ENCODE data around the gene SLC4A11. TPM values are rescaled to one million over a fixed set of nuclear protein-coding genes. Genes with fewer than 3 reads are reported as not detected.

SLC4A11 gene
- total RNA-seq, 6 donors from 2014 or later, result 2.6 to 14.9 (median 5.2) TPM

GRCh38 chr20:3243718-3244358 lies 4.8 kb upstream of the SLC4A11 start:
- Histone ChIP-seq H3K36me3 (no peaks in the 10 kb centered on the region), H3K9me3 (no peaks in the 10 kb centered on the region), H3K27ac (no peak overlapping the region), H3K4me3 (no peak overlapping the region), H3K4me1 (peaks cover 14 to 26% (median 18%) of the 10 kb centered on the region in 4 donors), H3K27me3 (peaks cover 0 to 18% (median 10%) of the 10 kb centered on the region in 4 donors)
- WGBS, 2 donors, result 76 to 78% methylated on average over 11 of the region's 11 CpGs
- no peak for DNase-seq
- no peak for ATAC-seq (ENCODE audit: low FRiP score in 2 of 2)
- TF ChIP-seq EP300 (IDR thresholded peaks at IDR 0.05) (no peak), POLR2AphosphoS5 (IDR thresholded peaks at IDR 0.05) (no peak), POLR2A (IDR thresholded peaks at IDR 0.05) (no peak)
- TF ChIP-seq, protein P1, sequence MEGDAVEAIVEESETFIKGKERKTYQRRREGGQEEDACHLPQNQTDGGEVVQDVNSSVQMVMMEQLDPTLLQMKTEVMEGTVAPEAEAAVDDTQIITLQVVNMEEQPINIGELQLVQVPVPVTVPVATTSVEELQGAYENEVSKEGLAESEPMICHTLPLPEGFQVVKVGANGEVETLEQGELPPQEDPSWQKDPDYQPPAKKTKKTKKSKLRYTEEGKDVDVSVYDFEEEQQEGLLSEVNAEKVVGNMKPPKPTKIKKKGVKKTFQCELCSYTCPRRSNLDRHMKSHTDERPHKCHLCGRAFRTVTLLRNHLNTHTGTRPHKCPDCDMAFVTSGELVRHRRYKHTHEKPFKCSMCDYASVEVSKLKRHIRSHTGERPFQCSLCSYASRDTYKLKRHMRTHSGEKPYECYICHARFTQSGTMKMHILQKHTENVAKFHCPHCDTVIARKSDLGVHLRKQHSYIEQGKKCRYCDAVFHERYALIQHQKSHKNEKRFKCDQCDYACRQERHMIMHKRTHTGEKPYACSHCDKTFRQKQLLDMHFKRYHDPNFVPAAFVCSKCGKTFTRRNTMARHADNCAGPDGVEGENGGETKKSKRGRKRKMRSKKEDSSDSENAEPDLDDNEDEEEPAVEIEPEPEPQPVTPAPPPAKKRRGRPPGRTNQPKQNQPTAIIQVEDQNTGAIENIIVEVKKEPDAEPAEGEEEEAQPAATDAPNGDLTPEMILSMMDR (IDR thresholded peaks at IDR 0.05), result no peak

DNA sequence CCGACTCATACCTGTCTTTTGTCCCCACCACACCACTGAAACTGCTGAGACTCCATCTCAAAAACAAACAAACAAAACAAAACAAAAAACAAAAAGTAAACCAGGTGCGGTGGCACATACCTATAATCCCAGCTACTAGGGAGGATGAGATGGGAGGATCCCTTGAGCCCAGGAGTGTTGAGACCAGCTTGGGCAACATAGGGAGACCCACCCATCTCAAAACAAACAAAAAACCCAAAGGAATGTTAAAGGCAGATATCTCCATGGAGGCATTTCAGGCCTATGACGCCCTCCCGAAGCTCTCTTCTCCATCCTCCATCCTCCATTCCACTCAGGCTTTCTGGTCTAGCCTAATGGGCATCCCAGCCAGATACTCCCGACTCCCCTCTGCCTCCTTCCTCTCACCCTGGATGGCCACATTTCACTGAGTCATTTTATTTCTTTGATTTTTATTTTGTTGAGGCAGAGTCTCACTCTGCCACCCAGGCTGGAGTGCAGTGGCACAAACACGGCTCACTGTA lies 3.2 kb upstream of the SLC4A11 start:
- Histone ChIP-seq H3K4me3 (no peak overlapping the region), H3K9me3 (no peaks in the 10 kb centered on the region), H3K27ac (no peak overlapping the region), H3K27me3 (peaks cover 0 to 34% (median 16%) of the 10 kb centered on the region in 4 donors), H3K36me3 (no peaks in the 10 kb centered on the region), H3K4me1 (peaks cover 13 to 30% (median 23%) of the 10 kb centered on the region in 4 donors)
- DNase-seq, result no peak
- ATAC-seq (ENCODE audit: low FRiP score in 2 of 2), result no peak
- 59 to 61% methylated on average over 6 of the region's 6 CpGs for WGBS, 2 donors
- TF ChIP-seq, protein P1 (IDR thresholded peaks at IDR 0.05), result no peak
- TF ChIP-seq EP300 (IDR thresholded peaks at IDR 0.05) (no peak), POLR2A (IDR thresholded peaks at IDR 0.05) (no peak), POLR2AphosphoS5 (IDR thresholded peaks at IDR 0.05) (no peak)

GRCh38 chr20:3240776-3241363 lies 1.9 kb upstream of the SLC4A11 start:
- DNase-seq (no peak), ATAC-seq (ENCODE audit: low FRiP score in 2 of 2) (no peak)
- TF ChIP-seq POLR2A (IDR thresholded peaks at IDR 0.05) (no peak), POLR2AphosphoS5 (IDR thresholded peaks at IDR 0.05) (no peak), EP300 (IDR thresholded peaks at IDR 0.05) (no peak)
- TF ChIP-seq, protein P1 (IDR thresholded peaks at IDR 0.05), result no peak
- Histone ChIP-seq H3K27me3 (peaks cover 0 to 35% (median 16%) of the 10 kb centered on the region in 4 donors), H3K4me3 (no peak overlapping the region), H3K36me3 (no peaks in the 10 kb centered on the region), H3K9me3 (no peaks in the 10 kb centered on the region), H3K27ac (no peak overlapping the region), H3K4me1 (peaks cover 13 to 30% (median 23%) of the 10 kb centered on the region in 4 donors)
- WGBS, 2 donors, result 85 to 86% methylated on average over 15 of the region's 15 CpGs

GRCh38 chr20:3239867-3240775 lies 1.1 kb upstream of the SLC4A11 start:
- Histone ChIP-seq H3K27me3 (peaks cover 0 to 35% (median 16%) of the 10 kb centered on the region in 4 donors), H3K4me3 (peak overlapping the region; percentile 34 to 98 (median 82)), H3K9me3 (no peaks in the 10 kb centered on the region), H3K36me3 (no peaks in the 10 kb centered on the region), H3K4me1 (peaks cover 13 to 30% (median 23%) of the 10 kb centered on the region in 4 donors), H3K27ac (no peak overlapping the region)
- TF ChIP-seq EP300 (IDR thresholded peaks at IDR 0.05) (no peak), POLR2A (IDR thresholded peaks at IDR 0.05) (no peak)
- TF ChIP-seq, protein P1 (IDR thresholded peaks at IDR 0.05), result no peak
- 0 to 19% methylated on average over 1 to 45 of the region's 54 CpGs for WGBS, 2 donors
- DNase-seq (peak in 1 of 2 donors; percentile 85), ATAC-seq (ENCODE audit: low FRiP score in 2 of 2) (peak in 1 of 2 donors; percentile 47)
